Left cardiac atrium (tissue), 4 donors: ENCODE results near the gene KRTAP2-3. TPM values are rescaled to one million over a fixed set of nuclear protein-coding genes. Genes with fewer than 3 reads are reported as not detected.
"Not testable (repeated sequence)": the region's sequence is repeated elsewhere in the genome, so short reads cannot be mapped to it uniquely, and the experiment has no call there.

ENCODE experiments used
- ATAC-seq, 2 donors: fragments of 200-7000 bp; cut with Tn5 transposase; one replicate each; pipeline ENCODE4 v1.9.1; 2020; ENCODE audit warnings: mild to moderate bottlenecking in 2 of 2, moderate library complexity in 2 of 2
- DNase-seq: peaks from one replicate; pipeline ENCODE4 v3.0.0-alpha.2; 2020
- intact Hi-C, 2 donors: fragments of 100-400 bp; cut with DNase I; formaldehyde crosslinking; loops; one replicate each; pipeline versions ENCODE4 v1.14.1 to v1.15.1; 2022 to 2023
- total RNA-seq, 2 donors: library from RNA; stranded (reverse); fragmentation: NEBNext Ultra II Directional; extraction: Animal tissue kit (Norgen Biotek cat#: 25700); gene quantifications; one replicate each; pipeline ENCODE4 v1.2.1, GENCODE V29; 2021
- donor health status: DM: no; HTN: yes; CAD: no.
- donor health status: DM: no; HTN: yes; CAD: no; lungs with severe emphysema.
- donor health status: DM: yes; HTN: yes; CAD: no.
- donor health status: Dilated cardiomyopathy.

Gene KRTAP2-3
- total RNA-seq, 2 donors from 2014 or later = not detected

DNA sequence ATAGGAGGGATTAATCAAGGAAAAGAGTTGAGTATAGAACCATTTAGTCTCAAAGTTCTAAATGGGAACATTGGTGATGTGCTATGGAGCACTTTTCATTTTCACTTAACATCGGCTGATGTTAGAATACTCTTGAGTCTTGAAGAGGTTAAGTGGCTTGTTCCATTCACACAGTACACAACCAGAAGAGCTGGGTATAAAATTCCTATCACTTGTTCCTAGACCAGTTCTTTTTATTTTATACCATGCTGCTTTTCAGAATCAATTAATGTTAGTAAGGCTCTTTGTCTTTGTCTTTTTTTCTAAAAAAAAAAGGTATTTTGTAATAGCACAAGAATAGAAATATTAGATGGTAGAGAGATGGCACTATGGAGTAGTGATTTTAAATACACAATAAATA is 17.0 kb downstream of the KRTAP2-3 start:
- ATAC-seq (no peak), DNase-seq (no peak)
- intact Hi-C loops = no loop called here

GRCh38 chr17:41040783-41041571 is 18.9 kb downstream of the KRTAP2-3 start, which contains the start of gene KRTAP1-1:
Gene KRTAP1-1 (minus strand): TSS chr17:41041450. CDS start chr17:41041397, 53 bp downstream.
- intact Hi-C loops, DNase-seq: not testable (repeated sequence)
- ATAC-seq = peak in 1 of 2 donors; percentile 53

GRCh38 chr17:41037853-41038350 is 22.0 kb downstream of the KRTAP2-3 start:
- intact Hi-C loops = no loop called here
- DNase-seq (no peak), ATAC-seq (no peak)

GRCh38 chr17:41034346-41034935 is 25.5 kb downstream of the KRTAP2-3 start, which contains the start of gene KRTAP1-3:
Gene KRTAP1-3 (minus strand): TSS chr17:41034874. CDS start chr17:41034821, 53 bp downstream.
- intact Hi-C loops, ATAC-seq, DNase-seq: not testable (repeated sequence)

DNA sequence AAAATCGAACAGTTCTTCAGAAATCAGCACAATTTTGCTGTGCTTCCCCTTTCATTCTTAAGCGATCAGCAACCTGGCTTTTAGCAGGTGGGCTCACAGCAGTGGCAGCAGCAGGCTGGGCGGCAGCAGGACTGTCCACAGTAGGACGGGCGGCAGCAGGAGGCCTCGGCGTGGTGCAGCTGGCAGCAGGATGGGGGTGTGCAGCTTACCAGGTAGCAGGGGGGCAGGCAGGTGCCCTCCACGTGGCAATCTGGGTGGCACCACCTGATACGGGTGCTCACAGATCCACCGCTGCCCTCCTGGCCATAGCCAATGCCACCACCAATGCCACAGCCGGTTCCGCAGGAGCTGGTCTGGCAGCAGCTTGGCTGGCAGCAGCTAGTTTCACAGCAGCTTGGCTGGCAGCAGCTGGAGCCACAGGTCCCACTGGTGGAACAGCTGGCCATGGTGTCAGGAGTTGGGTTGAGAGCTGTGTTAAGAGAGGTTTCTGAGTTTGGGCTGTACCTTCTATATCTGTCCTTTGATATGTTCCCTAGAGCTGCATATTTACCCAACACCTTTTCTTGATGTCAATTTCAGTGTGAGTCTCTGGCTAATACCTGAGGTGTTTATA is 30.2 kb downstream of the KRTAP2-3 start, which contains the start of gene KRTAP1-4:
TSS of gene KRTAP1-4 (minus strand) at position 563 of the 613 bp plus-strand sequence. CDS start at position 446, 117 bp downstream.
- intact Hi-C loops = no loop called here
- ATAC-seq (no peak), DNase-seq (no peak)

GRCh38 chr17:41026715-41027471 is 33.0 kb downstream of the KRTAP2-3 start, which contains the start of gene KRTAP1-5:
Gene KRTAP1-5 (minus strand): TSS chr17:41027208. CDS start chr17:41027155, 53 bp downstream.
- DNase-seq (no peak), ATAC-seq (no peak)
- intact Hi-C loops = no loop called here

DNA sequence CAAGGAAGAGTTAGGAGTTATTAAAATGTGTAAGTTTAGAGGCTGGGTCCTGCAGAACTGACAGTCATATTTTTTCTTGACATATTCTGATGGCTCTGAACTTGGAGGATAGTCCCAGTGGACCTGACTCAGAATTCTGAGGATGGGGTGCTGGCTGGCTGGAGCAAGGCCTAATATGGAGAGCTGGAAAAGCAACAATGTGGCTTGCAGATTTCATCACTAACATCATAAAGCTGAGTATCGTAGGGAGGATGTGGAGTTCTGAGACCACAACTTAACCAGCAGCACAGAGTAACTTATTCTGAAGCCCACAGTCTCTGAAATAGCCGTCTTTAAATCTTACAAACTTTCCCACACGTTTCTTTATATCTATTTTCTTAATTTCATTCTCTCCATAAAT is 35.2 kb downstream of the KRTAP2-3 start:
- intact Hi-C loops = no loop called here
- DNase-seq = no peak
- no peak for ATAC-seq

DNA sequence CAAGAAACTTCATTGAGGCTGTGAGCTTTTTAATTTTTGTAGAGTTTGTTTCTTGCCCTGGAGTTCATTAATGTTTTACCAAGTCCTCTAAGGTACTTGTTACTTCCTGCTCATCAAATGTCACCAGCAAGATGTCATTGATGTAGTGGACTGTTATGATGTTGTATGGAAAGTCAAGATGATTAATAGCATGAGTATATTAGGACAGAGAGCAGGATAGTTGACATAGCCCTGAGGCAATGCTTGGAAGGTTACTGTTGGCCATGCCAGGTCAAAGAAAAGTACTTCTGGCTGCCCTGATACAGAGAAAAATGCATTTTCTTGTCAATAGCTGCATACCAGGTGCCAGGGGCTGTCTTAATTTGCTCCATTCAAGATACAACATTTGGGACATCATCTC is 39.6 kb downstream of the KRTAP2-3 start:
- no peak for DNase-seq
- ATAC-seq = no peak
- intact Hi-C loops = no loop called here

GRCh38 chr17:41019415-41019814 is 40.5 kb downstream of the KRTAP2-3 start:
- no peak for DNase-seq
- intact Hi-C loops = no loop called here
- no peak for ATAC-seq

- intact Hi-C loops = no loop called here
- DNase-seq (no peak), ATAC-seq (no peak)
These were observed 41.4 kb downstream of the KRTAP2-3 start for GRCh38 chr17:41018541-41018940.

- intact Hi-C loops = no loop called here
- no peak for DNase-seq
- no peak for ATAC-seq
These were observed 43.2 kb downstream of the KRTAP2-3 start for GRCh38 chr17:41016578-41017215.

DNA sequence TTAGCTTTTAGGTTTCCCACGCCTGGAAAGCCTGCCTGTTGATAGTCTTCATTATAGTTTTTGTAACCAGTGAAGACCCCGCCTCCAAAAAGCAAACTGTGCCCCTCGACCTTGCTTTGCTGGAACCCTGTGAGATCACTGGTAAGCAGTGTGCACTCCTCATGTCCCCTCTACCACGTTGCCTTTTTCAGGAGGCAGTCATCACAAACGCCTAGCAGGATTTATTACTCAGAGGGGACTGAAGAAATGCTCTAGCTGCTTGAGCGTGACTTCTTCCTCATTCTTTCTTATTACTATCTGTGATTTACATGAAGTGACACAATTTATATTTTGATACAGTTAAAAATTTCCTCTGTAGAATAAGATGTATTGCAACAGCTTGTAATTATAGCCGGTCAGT is 44.5 kb downstream of the KRTAP2-3 start:
- intact Hi-C loops = no loop called here
- DNase-seq (no peak), ATAC-seq (no peak)

DNA sequence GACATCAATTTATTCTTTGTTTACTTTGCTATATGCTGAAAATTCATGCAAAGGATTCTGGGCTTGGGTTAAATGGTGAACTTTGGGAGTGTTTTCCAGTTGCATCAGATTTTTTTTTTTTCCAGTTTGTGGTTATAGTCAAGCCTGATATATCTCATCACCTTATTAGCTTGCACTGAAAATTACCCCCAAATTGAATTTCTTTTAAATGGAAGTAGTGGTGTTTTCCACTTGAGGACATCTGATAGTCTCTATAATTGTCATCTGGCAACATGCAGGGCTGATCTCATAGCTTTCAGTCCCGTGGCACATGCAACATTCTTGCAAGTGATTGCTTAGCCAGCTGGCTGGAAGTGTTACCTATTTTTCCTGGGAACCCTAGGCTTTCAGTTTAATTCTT is 46.3 kb downstream of the KRTAP2-3 start:
- DNase-seq = no peak
- no peak for ATAC-seq
- intact Hi-C loops = no loop called here

GRCh38 chr17:41013181-41013580 is 46.7 kb downstream of the KRTAP2-3 start:
- no peak for ATAC-seq
- intact Hi-C loops = no loop called here
- no peak for DNase-seq

DNA sequence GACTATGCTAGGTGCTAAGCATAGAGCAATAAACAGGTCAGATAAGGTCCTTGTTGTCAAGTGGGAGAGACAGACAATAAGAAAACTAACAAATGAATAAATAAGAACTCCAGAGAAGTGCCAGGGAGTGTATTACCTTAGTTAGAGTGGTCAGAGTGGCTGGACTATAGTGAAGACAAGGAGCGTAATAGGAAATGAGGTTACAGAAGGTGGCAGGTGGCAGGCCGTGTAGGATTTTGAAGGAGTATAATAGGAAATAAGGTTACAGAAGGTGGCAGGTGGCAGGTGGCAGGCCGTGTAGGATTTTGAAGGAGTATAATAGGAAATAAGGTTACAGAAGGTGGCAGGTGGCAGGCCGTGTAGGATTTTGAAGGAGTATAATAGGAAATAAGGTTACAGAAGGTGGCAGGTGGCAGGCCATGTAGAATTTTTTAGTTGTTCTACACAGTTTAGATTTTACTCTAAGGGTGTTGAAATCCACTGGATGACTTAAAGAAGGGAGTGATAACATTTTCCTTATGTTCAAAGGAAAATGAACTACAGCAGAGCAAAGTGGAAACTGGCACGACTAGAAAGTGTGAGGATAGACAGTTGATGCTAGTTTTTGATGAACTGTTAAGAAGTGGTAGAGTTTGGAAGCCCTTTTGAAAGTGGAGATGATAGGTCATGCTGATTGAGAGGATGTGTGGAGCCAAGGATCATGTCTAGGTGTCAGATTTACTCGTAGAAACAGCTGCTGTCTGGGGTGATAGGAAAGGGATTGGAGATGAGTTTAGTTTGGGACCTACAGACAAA is 47.4 kb downstream of the KRTAP2-3 start:
- intact Hi-C loops = no loop called here
- DNase-seq (no peak), ATAC-seq (no peak)

- ATAC-seq = no peak
- intact Hi-C loops = no loop called here
- no peak for DNase-seq
These were observed 49.5 kb downstream of the KRTAP2-3 start for GRCh38 chr17:41010441-41010840.

DNA sequence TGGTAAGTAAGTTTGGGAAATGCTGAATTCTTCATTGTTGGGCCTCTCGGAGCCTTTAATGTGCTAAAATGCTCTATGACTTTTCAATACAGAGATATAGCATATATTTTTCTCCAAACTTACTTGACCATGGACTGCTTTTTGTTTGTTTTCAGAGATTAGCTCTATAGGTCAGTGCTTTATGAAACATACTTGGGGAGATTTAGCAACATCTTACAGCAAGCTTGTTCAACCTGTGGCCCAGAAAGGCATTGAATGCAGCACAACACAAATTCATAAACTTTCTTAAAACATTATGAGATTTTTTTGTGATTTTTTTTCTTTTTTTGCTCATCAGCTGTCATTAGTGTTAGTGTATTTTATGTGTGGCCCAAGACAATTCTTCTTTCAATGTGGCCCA is 50.0 kb downstream of the KRTAP2-3 start:
- intact Hi-C loops = no loop called here
- no peak for DNase-seq
- no peak for ATAC-seq

DNA sequence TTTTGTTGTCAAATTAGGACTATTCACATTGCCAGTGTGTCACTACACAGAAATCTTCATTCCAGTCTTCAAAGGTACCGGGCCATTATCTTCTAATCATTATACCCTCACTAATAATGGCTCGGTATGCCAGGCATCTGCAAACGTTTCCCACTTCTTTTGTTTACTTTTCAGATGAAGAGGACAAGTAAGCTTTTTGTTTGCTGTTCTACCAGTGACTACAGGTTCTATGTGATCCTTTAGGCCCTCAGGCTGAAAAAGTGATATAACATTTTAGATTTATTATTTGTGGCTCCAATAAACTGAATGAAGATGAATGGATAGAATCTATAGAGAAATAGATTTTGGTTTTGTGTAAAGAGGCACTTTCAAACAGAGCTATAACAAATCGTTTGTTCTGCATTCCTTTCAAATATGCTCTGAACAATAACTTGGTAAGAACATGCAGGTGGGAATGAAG is 50.6 kb downstream of the KRTAP2-3 start:
- DNase-seq (no peak), ATAC-seq (no peak)
- intact Hi-C loops = no loop called here
